Activated CD4-positive, alpha-beta T cell treated with anti-CD3 and anti-CD28 coated beads, Interleukin-2, Interleukin-6, amounts not matched to agents 100 ng/mL and 50 ng/mL, durations not matched to agents 16 hours and 8 hours (primary cell): Measurements from ENCODE around the gene KRT79.
"Not testable (repeated sequence)": the region's sequence is repeated elsewhere in the genome, so short reads cannot be mapped to it uniquely, and the experiment has no call there.

Source experiments
- DNase-seq: peaks from one replicate; pipeline ENCODE4 v3.0.0-alpha.2; 2020

KRT79 gene

DNA sequence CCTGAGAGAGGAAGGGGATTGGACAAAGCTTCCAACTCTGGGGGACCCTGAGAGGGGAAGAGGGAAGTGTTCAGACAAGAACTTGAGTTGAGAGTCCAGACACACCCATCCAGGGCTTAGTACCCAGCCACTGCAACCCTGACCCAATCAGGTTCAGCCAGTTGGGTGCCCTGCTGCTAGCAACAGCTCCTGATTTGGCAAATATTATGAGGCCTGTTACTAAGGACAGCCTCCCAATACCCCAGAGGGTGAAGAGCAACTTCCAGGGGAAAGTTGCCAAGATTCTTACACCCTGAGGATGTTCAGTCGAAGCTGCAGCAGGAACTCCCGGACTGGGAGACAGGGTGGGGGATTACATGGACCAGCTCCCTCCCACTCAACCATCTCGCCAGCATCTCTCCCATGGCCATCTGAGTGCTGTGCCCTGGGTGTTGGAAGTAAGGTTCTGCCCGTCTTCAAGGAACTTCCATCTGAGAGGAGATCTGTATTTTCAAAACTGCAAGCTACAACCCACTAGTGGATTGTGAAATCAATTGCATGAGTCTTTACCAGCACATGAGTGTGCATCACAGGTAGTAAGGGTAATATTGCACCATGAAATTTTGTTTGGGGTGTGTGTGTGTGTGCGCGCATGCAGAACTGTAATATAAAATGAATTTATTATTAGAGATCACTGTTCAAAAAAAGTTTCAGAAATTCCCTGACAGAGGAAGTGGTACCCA is 26.2 kb upstream of the KRT79 start:
- DNase-seq = no peak

DNA sequence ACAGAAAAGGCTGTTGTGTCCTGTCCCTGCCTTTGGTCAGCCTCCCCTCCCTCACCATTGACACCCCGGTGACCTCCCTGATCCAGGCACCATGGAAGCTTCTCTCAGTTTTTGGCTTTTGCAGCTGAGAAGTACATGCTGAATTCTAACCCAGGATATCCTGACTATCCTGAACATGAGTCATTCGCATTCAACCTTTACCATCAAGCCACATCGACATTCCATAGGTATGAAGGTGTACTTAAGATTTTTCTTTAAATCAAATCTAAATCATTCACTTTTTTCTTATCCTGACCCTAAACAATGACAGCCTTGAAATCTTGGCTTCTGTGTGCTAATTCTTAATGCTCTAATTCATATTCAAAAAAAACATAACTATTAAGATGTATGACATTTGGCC is 23.4 kb upstream of the KRT79 start:
- DNase-seq = no peak

DNA sequence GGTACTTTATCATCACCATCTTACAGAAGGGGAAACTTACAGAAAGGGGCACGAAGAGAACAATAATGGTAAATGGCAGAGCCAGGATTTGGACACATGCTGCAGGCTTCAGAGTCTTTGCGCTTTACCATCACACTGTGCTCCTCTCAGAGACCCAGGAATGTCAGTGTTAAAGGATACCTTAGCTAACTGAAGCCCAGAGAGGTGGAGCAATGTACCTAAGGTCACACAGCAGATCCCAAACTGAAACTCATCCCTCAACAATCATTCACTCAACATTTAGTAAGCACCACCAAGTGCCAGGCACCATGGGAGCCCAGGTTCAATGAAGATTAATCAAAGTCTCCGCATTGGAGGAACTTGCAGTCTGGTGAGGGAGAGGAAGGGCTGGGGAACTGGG is 22.7 kb upstream of the KRT79 start:
- DNase-seq = no peak

DNA sequence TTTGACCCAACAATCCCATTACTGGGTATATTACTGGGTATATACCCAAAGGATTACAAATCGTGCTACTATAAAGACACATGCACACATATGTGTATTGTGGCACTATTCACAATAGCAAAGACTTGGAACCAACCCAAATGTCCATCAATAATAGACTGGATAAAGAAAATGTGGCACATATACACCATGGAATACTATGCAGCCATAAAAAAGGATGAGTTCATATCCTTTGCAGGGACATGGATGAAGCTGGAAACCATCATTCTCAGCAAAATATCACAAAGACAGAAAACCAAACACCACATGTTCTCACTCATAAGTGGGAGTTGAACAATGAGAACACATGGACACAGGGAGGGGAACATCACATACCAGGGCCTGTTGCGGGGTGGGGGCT is 22.0 kb upstream of the KRT79 start:
- DNase-seq = not testable (repeated sequence)

- DNase-seq = no peak
Measured at GRCh38 chr12:52851787-52852186, 17.7 kb upstream of the KRT79 start.

- DNase-seq = no peak
Measured at GRCh38 chr12:52850681-52851080, 16.6 kb upstream of the KRT79 start.

GRCh38 chr12:52849511-52849910 is 15.4 kb upstream of the KRT79 start:
- no peak for DNase-seq

- DNase-seq = no peak
Measured at GRCh38 chr12:52848661-52849255, 14.6 kb upstream of the KRT79 start, which contains the start of gene KRT78. Gene KRT78, minus strand, starts transcription at chr12:52848994. Its CDS starts 64 bp downstream, at chr12:52848930.

- DNase-seq = no peak
Measured at GRCh38 chr12:52847335-52848102, 13.4 kb upstream of the KRT79 start.

GRCh38 chr12:52846356-52846970 is 12.4 kb upstream of the KRT79 start:
- DNase-seq = no peak

GRCh38 chr12:52845946-52846345 is 11.8 kb upstream of the KRT79 start:
- no peak for DNase-seq

- no peak for DNase-seq
Measured at GRCh38 chr12:52844386-52844785, 10.3 kb upstream of the KRT79 start.

DNA sequence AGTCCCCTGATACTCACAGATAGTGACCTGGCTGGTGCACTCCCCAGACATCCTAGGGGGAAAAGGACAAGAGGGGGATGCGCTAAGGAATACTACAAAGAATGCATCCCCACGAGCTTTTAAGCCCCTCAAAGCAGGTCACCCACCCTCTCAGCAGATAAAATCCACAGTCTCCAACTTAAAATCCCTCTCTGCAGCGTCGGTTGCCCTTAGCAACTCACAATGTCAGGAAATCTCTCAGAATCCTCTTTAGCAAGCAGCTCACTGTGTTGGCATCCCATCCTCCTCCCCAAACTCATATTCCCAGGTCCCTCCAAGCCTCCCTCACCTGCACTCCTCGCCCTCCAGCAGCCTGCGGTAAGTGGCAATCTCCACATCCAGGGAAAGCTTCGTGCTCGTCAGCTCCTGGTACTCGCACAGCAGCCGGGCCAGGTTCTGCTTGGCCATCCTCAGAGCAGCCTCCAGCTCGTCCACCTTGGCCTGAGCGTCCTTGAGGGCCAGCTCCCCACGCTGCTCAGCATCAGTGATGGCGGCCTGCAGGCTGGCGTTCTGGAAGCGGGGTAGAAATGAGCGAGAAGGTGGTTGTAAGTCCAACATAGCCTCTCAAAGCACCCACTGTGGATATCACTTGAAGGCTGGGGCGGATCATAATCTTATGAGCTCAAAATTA is 5.5 kb upstream of the KRT79 start:
- no peak for DNase-seq

- DNase-seq = no peak
Measured at GRCh38 chr12:52838609-52839435, 4.7 kb upstream of the KRT79 start.

DNA sequence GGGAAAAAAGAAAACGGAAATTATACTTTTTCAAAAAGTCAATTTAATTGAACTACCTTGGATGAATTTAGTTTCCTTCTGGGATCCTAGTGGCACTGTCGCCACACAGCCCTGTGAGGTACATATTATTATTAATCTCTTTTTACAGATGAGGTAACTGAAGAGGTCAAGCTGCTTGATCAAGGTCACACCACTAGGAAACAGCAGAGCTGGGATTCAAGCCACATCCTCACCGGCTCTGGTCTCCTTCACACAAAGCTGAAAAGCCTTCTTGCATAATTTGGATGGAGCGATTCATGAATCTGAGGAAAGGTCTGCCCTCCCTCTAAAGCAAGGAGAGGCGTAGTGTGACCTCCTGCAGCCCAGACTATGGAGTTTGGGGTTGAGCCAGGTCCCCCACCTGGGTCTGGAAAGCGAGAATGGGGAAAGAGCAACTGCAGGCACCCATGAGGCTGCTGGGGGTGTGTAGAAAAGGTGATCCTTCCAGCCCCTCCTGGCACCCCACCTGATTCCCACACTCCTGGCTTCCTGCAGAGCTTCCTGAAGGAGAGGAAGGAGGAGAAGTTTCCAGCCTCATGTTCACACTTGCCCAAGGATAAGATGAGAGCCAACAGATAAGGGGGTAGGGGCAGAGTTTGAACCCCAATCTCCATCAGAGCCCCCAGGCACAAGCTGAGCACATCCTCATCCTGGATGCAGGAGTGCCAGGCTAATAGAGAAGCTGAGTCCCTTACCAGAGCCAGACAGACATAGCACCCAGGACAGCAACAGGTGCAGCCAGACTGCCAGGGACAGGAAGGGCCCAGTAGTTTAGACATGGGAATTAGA is 3.9 kb upstream of the KRT79 start:
- DNase-seq = no peak

- DNase-seq = no peak
Measured at GRCh38 chr12:52837413-52837741, 3.3 kb upstream of the KRT79 start.

DNA sequence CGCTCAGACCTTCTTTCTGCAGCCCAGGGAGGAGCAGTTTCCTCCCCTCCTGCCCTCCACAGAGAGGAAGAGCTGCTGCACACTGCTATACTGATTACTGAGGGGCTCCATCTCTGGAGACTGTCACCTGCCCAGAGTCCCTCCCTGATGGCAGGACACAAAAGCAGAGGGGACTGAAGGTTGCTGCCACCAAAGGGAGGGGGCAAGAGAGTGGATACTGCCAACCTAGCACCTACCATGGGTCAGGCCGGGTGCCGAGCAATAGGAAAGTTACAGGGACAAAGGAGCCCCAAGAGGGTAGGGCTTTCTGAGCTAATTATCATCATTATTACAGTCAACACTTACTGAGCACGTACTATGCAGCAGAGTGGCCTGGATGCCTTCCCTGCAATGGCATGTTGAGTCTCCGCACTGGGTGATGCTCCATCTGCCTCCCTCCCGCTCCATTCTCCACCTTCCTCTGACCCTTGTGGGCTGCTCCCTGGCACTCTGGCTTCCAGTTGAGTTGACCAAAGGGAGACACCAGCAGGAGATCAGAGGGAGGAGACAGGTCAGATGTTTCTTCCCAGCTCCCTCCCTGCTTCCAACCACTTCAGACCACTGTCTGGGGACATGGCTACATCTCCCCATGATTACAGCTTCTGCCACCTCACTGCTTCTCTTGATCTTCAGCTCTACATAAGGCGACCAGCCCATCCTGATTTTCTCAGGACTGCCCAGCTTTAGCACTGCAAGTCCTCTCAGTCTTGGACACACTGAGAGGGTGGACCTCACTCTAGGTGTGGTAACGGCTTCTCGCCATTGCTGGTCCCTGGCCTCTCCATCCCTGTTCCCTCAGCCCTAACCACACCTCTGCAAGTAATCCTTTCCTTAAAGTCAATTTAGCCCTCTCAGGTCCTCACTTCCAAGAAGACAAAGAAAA is 2.6 kb upstream of the KRT79 start:
- no peak for DNase-seq

GRCh38 chr12:52836042-52836466 is 1.9 kb upstream of the KRT79 start:
- peak; percentile 40 for DNase-seq

DNA sequence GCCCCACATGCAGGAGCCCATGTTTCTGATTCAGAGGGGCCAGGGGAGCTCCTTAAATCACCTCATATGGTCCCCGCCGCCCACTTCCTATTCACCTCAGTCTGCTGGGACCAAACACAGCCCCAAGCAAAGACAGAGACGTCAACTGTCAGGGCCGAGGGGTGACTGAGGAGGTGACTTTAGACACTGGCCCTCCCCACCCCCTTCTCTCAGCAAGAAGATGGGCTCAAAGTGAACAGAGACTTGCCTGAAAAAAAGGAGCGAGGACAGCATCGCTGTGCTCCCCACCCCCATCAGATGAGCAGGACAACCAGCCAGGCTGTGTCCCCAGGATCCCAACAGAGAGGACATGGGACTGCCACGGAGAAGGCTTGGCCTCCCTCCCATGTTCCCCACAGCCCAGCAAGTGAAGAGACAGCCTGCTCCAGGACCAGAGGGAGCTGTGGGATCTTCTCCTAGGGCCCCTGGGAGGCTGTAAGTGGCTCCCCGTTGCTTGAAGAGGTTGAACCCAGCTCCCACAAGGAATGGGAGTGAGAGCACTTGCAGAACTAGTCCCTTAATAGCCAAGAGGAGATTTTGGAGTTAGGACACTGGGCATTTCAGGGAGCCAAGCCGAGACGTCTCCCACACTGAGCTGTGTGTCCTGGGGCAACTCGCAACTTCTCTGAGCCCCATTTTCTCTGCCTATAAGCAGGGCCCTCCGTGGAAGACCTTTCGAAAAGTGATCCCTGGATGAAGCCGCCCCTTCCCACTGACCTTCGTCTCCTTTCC is 1.3 kb upstream of the KRT79 start:
- DNase-seq = no peak

DNA sequence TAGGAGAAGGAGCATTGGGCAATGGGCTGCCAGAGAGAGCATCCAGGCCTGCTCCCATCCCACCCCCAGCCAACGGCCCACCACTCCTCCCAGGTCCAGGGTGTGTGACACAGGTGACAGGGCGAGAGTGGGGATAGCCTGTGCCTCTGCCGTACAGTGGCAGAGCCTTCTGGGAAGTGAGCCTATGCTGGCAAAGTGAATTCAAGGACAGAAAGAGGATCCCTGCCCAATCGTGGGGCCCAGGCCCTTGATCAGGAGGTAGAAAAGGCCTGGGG is 553 bp upstream of the KRT79 start:
- DNase-seq = no peak
